Natural killer cell (primary cell): ENCODE data around the gene HSPG2. TPM values are rescaled to one million over a fixed set of nuclear protein-coding genes. Genes with fewer than 3 reads are reported as not detected.

Experiments used
- ATAC-seq, 3 donors: fragments of 150-1000 bp in 2 of 3; fragments of 200-7000 bp in 1 of 3; cut with Tn5 transposase; 1 replicate in 1 of 3; 2 replicates in 2 of 3; pipeline ENCODE4 v1.10.0; 2021; ENCODE audit warnings: mild to moderate bottlenecking in 2 of 3, moderate library complexity in 2 of 3
- DNase-seq, 2 donors: peaks; one replicate each; pipeline versions ENCODE4 v3.0.0 to v3.0.0-alpha.2; 2013 to 2021; ENCODE audit warnings: mixed read lengths in 1 of 2
- H3K27ac ChIP-seq: one replicate; pipeline ENCODE4 v1.5.1; 2013; ENCODE audit warnings: mild to moderate bottlenecking, low read length
- H3K27me3 ChIP-seq: one replicate; pipeline ENCODE4 v1.6.1; 2013; ENCODE audit warnings: low read length; ENCODE audit not compliant: control insufficient read depth, insufficient read depth
- H3K36me3 ChIP-seq: one replicate; pipeline ENCODE4 v1.6.1; 2013; ENCODE audit warnings: low read length; ENCODE audit not compliant: control insufficient read depth, insufficient read depth
- H3K4me1 ChIP-seq: one replicate; pipeline ENCODE4 v1.6.1; 2013; ENCODE audit warnings: low read length; ENCODE audit not compliant: control insufficient read depth, insufficient read depth
- H3K4me3 ChIP-seq: one replicate; pipeline ENCODE4 v1.5.1; 2013; ENCODE audit warnings: low read length
- H3K9me3 ChIP-seq: one replicate; pipeline ENCODE4 v1.6.1; 2013; ENCODE audit warnings: low read length; ENCODE audit not compliant: control insufficient read depth, insufficient read depth
- H3K27ac Mint-ChIP-seq, 2 donors: one replicate each; pipeline ENCODE4 v1.8.0; 2022; ENCODE audit warnings: mild to moderate bottlenecking in 2 of 2, mixed read lengths in 2 of 2, moderate library complexity in 1 of 2
- H3K27me3 Mint-ChIP-seq, 2 donors: one replicate each; pipeline ENCODE4 v1.8.0; 2022; ENCODE audit warnings: low read depth in 2 of 2, mixed read lengths in 2 of 2
- H3K36me3 Mint-ChIP-seq: one replicate; pipeline ENCODE4 v1.8.0; 2022; ENCODE audit warnings: mixed read lengths
- H3K4me1 Mint-ChIP-seq, 2 donors: one replicate each; pipeline ENCODE4 v1.8.0; 2022; ENCODE audit warnings: mixed read lengths in 2 of 2
- H3K4me3 Mint-ChIP-seq: one replicate; pipeline ENCODE4 v1.8.0; 2022; ENCODE audit warnings: mild to moderate bottlenecking, moderate library complexity, mixed read lengths
- H3K9me3 Mint-ChIP-seq, 2 donors: one replicate each; pipeline ENCODE4 v1.8.0; 2022; ENCODE audit warnings: mixed read lengths in 2 of 2
- WGBS: methylation state at CpG from one replicate; pipeline ENCODE4 v1.1.7; 2013; ENCODE audit warnings: missing lambda C conversion rate; ENCODE audit not compliant: insufficient coverage; 5-methylcytosine and 5-hydroxymethylcytosine counted together
- intact Hi-C: fragments of 100-400 bp; cut with micrococcal nuclease; formaldehyde crosslinking; loops from one replicate; pipeline ENCODE4 v1.14.2; 2022
- total RNA-seq, 4 donors: library from RNA; stranded (reverse); fragments of 120-200 nt in 1 of 4; gene quantifications; one replicate each; pipeline versions ENCODE4 v1.2.3 to v1.2.4, GENCODE V29; 2013 to 2022
- TF ChIP-seq, protein P1 (sequence below): fragments of 200-600 bp; IDR thresholded peaks from one replicate; pipeline ENCODE4 v1.8.0; 2022; ENCODE audit warnings: antibody characterized with exemption

The HSPG2 gene
- total RNA-seq, 3 donors from 2014 or later (not counting 1 experiment from before 2014, with no cell fraction given): 0.54 to 0.93 (median 0.90) TPM

DNA sequence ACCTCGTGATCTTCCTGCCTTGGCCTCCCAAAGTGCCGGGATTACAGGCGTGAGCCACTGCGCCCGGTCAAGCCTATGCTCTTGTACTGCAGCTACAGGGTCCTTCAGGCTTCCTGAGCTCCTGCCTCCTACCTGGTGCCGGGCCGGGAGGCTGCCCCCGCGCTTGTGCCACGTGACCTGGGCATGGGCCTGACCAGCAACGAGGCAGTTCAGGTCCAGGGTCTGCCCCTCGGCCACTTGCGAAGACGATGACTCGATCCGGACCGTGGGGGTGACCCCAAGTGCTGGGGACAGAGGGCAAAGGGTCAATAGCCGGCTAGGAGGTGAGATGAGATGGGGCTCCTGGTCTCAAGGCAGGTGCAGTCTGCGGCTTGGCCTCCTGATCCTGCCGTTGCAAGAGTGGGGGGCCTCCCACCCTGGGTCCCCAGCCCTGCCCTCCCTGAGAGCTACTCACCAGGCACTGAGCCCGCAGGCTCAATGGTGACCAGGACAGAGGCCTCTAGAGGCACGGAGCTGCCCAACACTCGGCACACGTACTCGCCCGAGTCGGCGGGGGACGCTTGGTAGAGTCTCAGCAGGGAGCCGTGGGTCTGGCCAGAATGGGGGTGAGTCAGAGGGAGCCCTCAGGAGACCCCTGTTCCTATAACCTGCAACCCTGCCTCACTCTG lies 87.1 kb downstream of the HSPG2 start:
- TF ChIP-seq, protein P1, sequence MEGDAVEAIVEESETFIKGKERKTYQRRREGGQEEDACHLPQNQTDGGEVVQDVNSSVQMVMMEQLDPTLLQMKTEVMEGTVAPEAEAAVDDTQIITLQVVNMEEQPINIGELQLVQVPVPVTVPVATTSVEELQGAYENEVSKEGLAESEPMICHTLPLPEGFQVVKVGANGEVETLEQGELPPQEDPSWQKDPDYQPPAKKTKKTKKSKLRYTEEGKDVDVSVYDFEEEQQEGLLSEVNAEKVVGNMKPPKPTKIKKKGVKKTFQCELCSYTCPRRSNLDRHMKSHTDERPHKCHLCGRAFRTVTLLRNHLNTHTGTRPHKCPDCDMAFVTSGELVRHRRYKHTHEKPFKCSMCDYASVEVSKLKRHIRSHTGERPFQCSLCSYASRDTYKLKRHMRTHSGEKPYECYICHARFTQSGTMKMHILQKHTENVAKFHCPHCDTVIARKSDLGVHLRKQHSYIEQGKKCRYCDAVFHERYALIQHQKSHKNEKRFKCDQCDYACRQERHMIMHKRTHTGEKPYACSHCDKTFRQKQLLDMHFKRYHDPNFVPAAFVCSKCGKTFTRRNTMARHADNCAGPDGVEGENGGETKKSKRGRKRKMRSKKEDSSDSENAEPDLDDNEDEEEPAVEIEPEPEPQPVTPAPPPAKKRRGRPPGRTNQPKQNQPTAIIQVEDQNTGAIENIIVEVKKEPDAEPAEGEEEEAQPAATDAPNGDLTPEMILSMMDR: no peak

GRCh38 chr1:21848524-21849174 lies 88.5 kb downstream of the HSPG2 start:
- TF ChIP-seq, protein P1: no peak
- DNase-seq (no peak), ATAC-seq (no peak)
- Histone ChIP-seq H3K27me3 (no peaks in the 10 kb centered on the region), H3K4me1 (peaks cover 15% of the 10 kb centered on the region), H3K4me3 (no peak overlapping the region), H3K27ac (no peak overlapping the region), H3K36me3 (no peaks in the 10 kb centered on the region), H3K9me3 (no peaks in the 10 kb centered on the region)
- H3K27ac Mint-ChIP-seq: no peak overlapping the region
- H3K4me3 Mint-ChIP-seq: no peak overlapping the region
- H3K36me3 Mint-ChIP-seq: no peaks in the 10 kb centered on the region
- intact Hi-C loops: no loop called here
- no peaks in the 10 kb centered on the region for H3K9me3 Mint-ChIP-seq
- no peaks in the 10 kb centered on the region for H3K27me3 Mint-ChIP-seq
- peaks cover 0 to 4% of the 10 kb centered on the region in 2 donors for H3K4me1 Mint-ChIP-seq
- 93% methylated on average over 17 of the region's 17 CpGs for WGBS

More for the DNA sequence above, 87.1 kb downstream of the HSPG2 start:
- ATAC-seq (no peak), DNase-seq (no peak)
- WGBS: 95% methylated on average over 30 of the region's 30 CpGs
- peaks cover 15% of the 10 kb centered on the region for H3K4me1 ChIP-seq
- H3K4me3 ChIP-seq: no peak overlapping the region
- H3K4me1 Mint-ChIP-seq: peaks cover 0 to 4% of the 10 kb centered on the region in 2 donors
- H3K36me3 ChIP-seq: no peaks in the 10 kb centered on the region
- no peaks in the 10 kb centered on the region for H3K27me3 ChIP-seq
- no peaks in the 10 kb centered on the region for H3K27me3 Mint-ChIP-seq
- H3K36me3 Mint-ChIP-seq: no peaks in the 10 kb centered on the region
- no peaks in the 10 kb centered on the region for H3K9me3 ChIP-seq
- H3K27ac ChIP-seq: no peak overlapping the region
- H3K4me3 Mint-ChIP-seq: no peak overlapping the region
- intact Hi-C loops: no loop called here
- H3K9me3 Mint-ChIP-seq: no peaks in the 10 kb centered on the region
- H3K27ac Mint-ChIP-seq: no peak overlapping the region

DNA sequence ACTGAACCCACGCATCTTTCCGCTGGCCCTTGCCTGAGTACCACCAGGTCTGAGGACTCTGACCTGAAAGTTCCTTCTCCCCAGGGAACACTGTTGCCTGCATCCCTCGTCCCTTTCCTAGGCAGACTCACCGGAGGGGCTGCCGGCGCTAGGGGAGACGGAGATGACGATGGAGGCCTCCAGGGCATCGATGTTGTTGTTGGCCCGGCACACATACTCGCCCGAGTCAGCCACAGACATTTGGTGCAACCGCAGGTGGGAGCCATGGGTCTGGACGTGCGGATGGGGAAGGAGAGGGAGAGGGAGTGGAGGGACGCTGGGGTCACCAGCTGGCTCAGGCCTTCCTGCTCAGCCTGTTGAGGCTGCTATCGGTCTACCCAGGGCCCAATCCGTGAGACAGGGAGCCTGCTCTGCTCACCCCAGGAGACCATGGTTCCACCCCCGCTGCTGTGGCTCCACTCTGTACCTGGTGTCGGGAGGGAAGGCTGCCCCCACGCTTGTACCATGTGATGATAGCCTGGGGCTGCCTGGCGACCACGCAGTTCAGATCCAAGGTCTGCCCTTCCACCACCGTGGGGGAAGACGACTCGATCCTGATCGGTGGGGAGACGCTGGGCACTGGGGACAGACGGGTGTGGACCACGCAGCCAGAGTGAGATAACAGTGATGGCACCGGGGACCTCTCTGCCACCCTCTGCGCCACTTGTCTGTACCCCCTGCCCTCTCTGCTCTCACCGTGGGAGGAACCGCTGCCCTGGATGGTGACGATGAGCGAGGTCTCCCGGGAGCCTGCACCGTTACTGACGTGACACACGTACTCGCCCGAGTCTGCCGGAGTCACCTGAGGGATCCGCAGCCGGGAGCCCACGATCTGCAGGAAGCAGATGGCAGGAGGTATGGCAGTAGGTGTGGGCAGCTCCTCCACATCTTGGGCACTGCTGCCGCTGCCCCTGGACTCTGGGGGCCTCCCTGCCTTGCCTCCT lies 89.6 kb downstream of the HSPG2 start:
- H3K4me3 ChIP-seq: no peak overlapping the region
- no peak for ATAC-seq
- WGBS: 93% methylated on average over 47 of the region's 47 CpGs
- H3K4me1 ChIP-seq: peaks cover 8% of the 10 kb centered on the region
- intact Hi-C loops: no loop called here
- H3K9me3 ChIP-seq: no peaks in the 10 kb centered on the region
- H3K27me3 Mint-ChIP-seq: no peaks in the 10 kb centered on the region
- TF ChIP-seq, protein P1: no peak
- no peaks in the 10 kb centered on the region for H3K36me3 Mint-ChIP-seq
- H3K36me3 ChIP-seq: no peaks in the 10 kb centered on the region
- H3K27ac Mint-ChIP-seq: no peak overlapping the region
- H3K4me3 Mint-ChIP-seq: no peak overlapping the region
- H3K27ac ChIP-seq: no peak overlapping the region
- peaks cover 0 to 4% of the 10 kb centered on the region in 2 donors for H3K4me1 Mint-ChIP-seq
- no peak for DNase-seq
- no peaks in the 10 kb centered on the region for H3K27me3 ChIP-seq
- H3K9me3 Mint-ChIP-seq: no peaks in the 10 kb centered on the region
